ENCODE data around the gene LRFN4. TPM values are rescaled to one million over a fixed set of nuclear protein-coding genes. Genes with fewer than 3 reads are reported as not detected.

The LRFN4 gene
- total RNA-seq, 1 donor from 2014 or later, result 51.9 TPM

DNA sequence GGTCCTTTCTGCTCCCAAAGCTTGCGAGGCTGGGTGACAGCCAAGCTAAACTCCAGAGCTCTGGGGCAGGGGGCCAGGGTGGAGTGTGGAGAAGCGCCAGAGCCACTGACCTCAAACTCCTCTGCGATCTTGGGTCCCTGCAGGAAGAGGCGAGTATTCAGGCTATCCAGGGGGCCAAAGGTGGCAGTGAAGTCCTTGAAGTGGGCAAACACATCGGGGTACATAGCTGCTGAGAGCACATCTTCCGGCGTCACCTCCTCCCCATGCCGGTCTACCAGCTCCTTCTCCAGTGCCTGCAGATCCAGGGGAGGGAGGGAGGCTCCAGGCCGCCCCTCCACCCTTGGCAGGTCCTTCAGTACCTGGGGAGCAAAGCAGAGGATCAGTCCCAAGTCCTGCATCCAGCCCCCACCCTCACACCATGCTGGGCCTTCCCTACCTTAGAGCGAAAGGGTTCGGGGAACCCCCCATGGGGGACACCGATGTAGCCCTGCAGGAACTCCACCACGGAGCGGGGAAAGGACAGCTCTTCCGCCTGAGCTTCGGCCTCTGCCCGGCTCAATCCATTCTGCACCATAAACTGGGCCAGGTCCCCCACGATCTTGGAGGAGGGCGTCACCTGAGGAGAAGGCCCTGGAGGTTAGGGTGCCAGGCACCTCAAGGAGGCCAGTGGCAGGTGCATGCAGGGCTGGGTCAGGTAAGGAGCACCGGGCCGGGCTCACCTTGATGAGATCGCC, 7.2 kb upstream of the LRFN4 start:
- no peaks in the 10 kb centered on the region for H3K27me3 Mint-ChIP-seq
- intact Hi-C loops (cut with micrococcal nuclease), result no loop called here
- no peak for DNase-seq
- peaks cover 19% of the 10 kb centered on the region for H3K4me1 Mint-ChIP-seq
- no peaks in the 10 kb centered on the region for H3K9me3 Mint-ChIP-seq
- peaks cover 12% of the 10 kb centered on the region for H3K36me3 Mint-ChIP-seq (ENCODE audit: low read depth)
- H3K27ac Mint-ChIP-seq, result no peak overlapping the region
- H3K4me3 Mint-ChIP-seq, result no peak overlapping the region

- Mint-ChIP-seq H3K4me3 (no peak overlapping the region), H3K4me1 (peaks cover 14% of the 10 kb centered on the region), H3K9me3 (no peaks in the 10 kb centered on the region), H3K36me3 (ENCODE audit: low read depth) (peaks cover 7% of the 10 kb centered on the region), H3K27me3 (no peaks in the 10 kb centered on the region), H3K27ac (no peak overlapping the region)
- intact Hi-C loops (cut with micrococcal nuclease), result no loop called here
- peak; percentile 54 for DNase-seq
These were observed 6.7 kb upstream of the LRFN4 start for GRCh38 chr11:66850235-66850587.

- Mint-ChIP-seq H3K9me3 (no peaks in the 10 kb centered on the region), H3K4me1 (peaks cover 15% of the 10 kb centered on the region), H3K36me3 (ENCODE audit: low read depth) (peaks cover 3% of the 10 kb centered on the region), H3K27ac (peak overlapping the region; percentile 7), H3K4me3 (no peak overlapping the region), H3K27me3 (no peaks in the 10 kb centered on the region)
- intact Hi-C loops (cut with micrococcal nuclease), result no loop called here
- no peak for DNase-seq
These were observed 6.2 kb upstream of the LRFN4 start for GRCh38 chr11:66850588-66851238.

- DNase-seq, result no peak
- intact Hi-C loops (cut with micrococcal nuclease), result no loop called here
- Mint-ChIP-seq H3K27ac (no peak overlapping the region), H3K4me3 (no peak overlapping the region), H3K27me3 (no peaks in the 10 kb centered on the region), H3K36me3 (ENCODE audit: low read depth) (peaks cover 3% of the 10 kb centered on the region), H3K9me3 (no peaks in the 10 kb centered on the region), H3K4me1 (peaks cover 16% of the 10 kb centered on the region)
These were observed 5.6 kb upstream of the LRFN4 start for GRCh38 chr11:66851239-66851596.

GRCh38 chr11:66851698-66852465, 5.0 kb upstream of the LRFN4 start:
- DNase-seq, result peak; percentile 78
- peak overlapping the region; percentile 76 for H3K27ac Mint-ChIP-seq

GRCh38 chr11:66852466-66853241, 4.2 kb upstream of the LRFN4 start:
- Mint-ChIP-seq H3K36me3 (ENCODE audit: low read depth) (peaks cover 2% of the 10 kb centered on the region), H3K9me3 (no peaks in the 10 kb centered on the region), H3K27ac (no peak overlapping the region), H3K4me1 (peaks cover 13% of the 10 kb centered on the region), H3K27me3 (no peaks in the 10 kb centered on the region), H3K4me3 (no peak overlapping the region)
- intact Hi-C loops (cut with micrococcal nuclease), result no loop called here
- DNase-seq, result no peak

More at GRCh38 chr11:66851698-66852465, 5.0 kb upstream of the LRFN4 start:
- intact Hi-C loops (cut with micrococcal nuclease), result no loop called here
- no peaks in the 10 kb centered on the region for H3K27me3 Mint-ChIP-seq
- H3K36me3 Mint-ChIP-seq (ENCODE audit: low read depth), result peaks cover 2% of the 10 kb centered on the region
- H3K9me3 Mint-ChIP-seq, result no peaks in the 10 kb centered on the region
- H3K4me3 Mint-ChIP-seq, result peak overlapping the region; percentile 20
- H3K4me1 Mint-ChIP-seq, result peaks cover 13% of the 10 kb centered on the region

DNA sequence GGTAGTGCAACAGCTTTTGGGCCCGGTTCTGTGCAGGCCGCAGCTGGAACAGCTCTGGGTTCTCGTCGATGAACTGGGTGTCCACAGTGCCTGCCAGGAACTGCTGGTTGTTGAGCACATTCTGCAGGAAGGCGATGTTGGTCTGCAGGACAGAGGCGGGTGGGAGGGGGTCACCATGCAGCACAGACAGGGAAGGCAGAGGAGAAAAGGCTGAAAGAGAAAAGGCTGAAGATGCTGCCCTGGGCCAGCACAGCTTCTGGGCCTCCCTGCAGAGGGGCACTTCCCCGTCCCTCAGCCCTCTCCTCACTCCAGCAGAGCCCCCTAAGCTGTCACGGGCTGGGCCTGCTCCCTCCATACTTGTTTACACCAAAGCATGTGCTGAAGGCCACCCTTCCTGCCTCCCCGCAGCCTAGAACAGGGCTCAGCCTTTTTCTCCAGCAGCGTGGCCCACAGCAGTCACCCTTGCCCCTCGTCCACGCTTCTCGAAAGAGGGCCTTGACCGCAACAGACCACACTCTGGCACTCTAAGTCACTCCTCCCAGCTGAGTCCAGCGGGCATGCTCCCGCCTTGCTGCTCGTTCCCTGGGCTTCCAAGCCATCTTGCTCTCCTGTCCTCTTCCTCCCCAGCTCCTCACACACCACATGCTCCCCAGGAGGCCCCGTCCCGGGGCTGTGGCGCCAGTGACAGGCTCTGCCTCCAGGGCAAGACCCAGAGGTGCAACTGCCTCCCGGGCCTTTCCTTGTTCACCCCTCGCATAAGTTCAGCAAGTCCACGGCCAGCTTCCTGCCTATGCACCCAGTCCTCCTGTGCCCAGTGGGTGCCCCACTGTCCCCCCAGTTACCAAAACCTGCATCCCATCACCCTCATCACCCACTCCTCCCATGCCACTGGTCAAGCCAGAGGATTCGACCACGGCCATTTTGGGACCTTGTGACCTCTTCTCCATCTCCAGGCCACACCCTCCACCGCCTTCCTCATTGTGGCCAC, 3.3 kb upstream of the LRFN4 start:
- intact Hi-C loops (cut with micrococcal nuclease), result no loop called here
- DNase-seq, result no peak
- Mint-ChIP-seq H3K4me3 (no peak overlapping the region), H3K27me3 (no peaks in the 10 kb centered on the region), H3K36me3 (ENCODE audit: low read depth) (peaks cover 4% of the 10 kb centered on the region), H3K9me3 (no peaks in the 10 kb centered on the region), H3K27ac (peak overlapping the region; percentile 25), H3K4me1 (peaks cover 13% of the 10 kb centered on the region)

- H3K4me3 Mint-ChIP-seq, result no peak overlapping the region
- H3K27me3 Mint-ChIP-seq, result no peaks in the 10 kb centered on the region
- H3K9me3 Mint-ChIP-seq, result no peaks in the 10 kb centered on the region
- H3K4me1 Mint-ChIP-seq, result peaks cover 13% of the 10 kb centered on the region
- intact Hi-C loops (cut with micrococcal nuclease), result no loop called here
- peak overlapping the region; percentile 36 for H3K27ac Mint-ChIP-seq
- peaks cover 4% of the 10 kb centered on the region for H3K36me3 Mint-ChIP-seq (ENCODE audit: low read depth)
- no peak for DNase-seq
These were observed 2.6 kb upstream of the LRFN4 start for GRCh38 chr11:66854231-66854661.

GRCh38 chr11:66854729-66855211, 2.1 kb upstream of the LRFN4 start:
- Mint-ChIP-seq H3K27ac (peak overlapping the region; percentile 88), H3K36me3 (ENCODE audit: low read depth) (peaks cover 4% of the 10 kb centered on the region), H3K9me3 (no peaks in the 10 kb centered on the region), H3K27me3 (no peaks in the 10 kb centered on the region), H3K4me3 (peak overlapping the region; percentile 95), H3K4me1 (peaks cover 13% of the 10 kb centered on the region)
- intact Hi-C loops (cut with micrococcal nuclease), result no loop called here
- DNase-seq, result no peak

GRCh38 chr11:66855574-66856495, 1.0 kb upstream of the LRFN4 start:
- peak overlapping the region; percentile 95 for H3K4me3 Mint-ChIP-seq
- intact Hi-C loops (cut with micrococcal nuclease), result loop anchor here (1.0 kb wide), 1 partner anchor 13 kb away; the partner anchor contains the start of gene RCE1
- H3K9me3 Mint-ChIP-seq, result no peaks in the 10 kb centered on the region

GRCh38 chr11:66857234-66857926, 516 bp downstream of the LRFN4 start:
- Mint-ChIP-seq H3K4me1 (peaks cover 8% of the 10 kb centered on the region), H3K4me3 (peak overlapping the region; percentile 86), H3K27me3 (no peaks in the 10 kb centered on the region), H3K9me3 (no peaks in the 10 kb centered on the region), H3K36me3 (ENCODE audit: low read depth) (peaks cover 4% of the 10 kb centered on the region), H3K27ac (peak overlapping the region; percentile 77)
- DNase-seq, result peak; percentile 63
- intact Hi-C loops (cut with micrococcal nuclease), result no loop called here

More at GRCh38 chr11:66855574-66856495, 1.0 kb upstream of the LRFN4 start:
- peaks cover 11% of the 10 kb centered on the region for H3K4me1 Mint-ChIP-seq
- peaks cover 4% of the 10 kb centered on the region for H3K36me3 Mint-ChIP-seq (ENCODE audit: low read depth)
- H3K27ac Mint-ChIP-seq, result peak overlapping the region; percentile 97
- H3K27me3 Mint-ChIP-seq, result no peaks in the 10 kb centered on the region
- peak; percentile 97 for DNase-seq
